GM10266 (cell line): ENCODE measurements around the gene PDLIM4.
A peak's percentile ranks its signal among the peaks of the same experiment; 100 is the strongest.

Experiments used
- DNase-seq: peaks from one replicate; pipeline ENCODE4 v3.0.0; 2012; ENCODE audit errors: extremely low spot score
- TF ChIP-seq, protein P1 (sequence below): IDR thresholded peaks from 2 replicates; pipeline ENCODE4 v1.5.1; 2012; ENCODE audit warnings: mild to moderate bottlenecking, low read depth; ENCODE audit not compliant: control insufficient read depth, insufficient read depth; ENCODE audit errors: missing control alignments

Gene PDLIM4

DNA sequence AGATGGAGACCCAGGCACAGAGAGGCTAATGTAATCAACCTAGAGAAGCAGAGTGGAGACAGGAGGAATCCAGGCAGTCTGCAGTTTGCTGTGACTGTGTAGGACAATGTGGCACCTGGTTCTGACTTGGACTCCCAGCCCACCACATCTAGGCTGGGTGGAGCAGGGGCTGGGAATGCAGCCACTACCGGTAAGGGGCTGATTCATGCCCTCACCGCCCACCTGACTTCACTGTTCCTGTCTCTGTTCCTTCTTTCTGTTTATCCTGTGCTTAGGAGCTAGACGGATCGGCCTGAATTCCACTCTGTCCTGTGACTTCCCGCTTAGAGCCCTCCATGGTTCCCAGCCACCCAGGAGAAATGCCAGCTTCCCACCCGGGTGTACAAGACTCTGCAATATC is 2.6 kb downstream of the PDLIM4 start:
- TF ChIP-seq, protein P1, sequence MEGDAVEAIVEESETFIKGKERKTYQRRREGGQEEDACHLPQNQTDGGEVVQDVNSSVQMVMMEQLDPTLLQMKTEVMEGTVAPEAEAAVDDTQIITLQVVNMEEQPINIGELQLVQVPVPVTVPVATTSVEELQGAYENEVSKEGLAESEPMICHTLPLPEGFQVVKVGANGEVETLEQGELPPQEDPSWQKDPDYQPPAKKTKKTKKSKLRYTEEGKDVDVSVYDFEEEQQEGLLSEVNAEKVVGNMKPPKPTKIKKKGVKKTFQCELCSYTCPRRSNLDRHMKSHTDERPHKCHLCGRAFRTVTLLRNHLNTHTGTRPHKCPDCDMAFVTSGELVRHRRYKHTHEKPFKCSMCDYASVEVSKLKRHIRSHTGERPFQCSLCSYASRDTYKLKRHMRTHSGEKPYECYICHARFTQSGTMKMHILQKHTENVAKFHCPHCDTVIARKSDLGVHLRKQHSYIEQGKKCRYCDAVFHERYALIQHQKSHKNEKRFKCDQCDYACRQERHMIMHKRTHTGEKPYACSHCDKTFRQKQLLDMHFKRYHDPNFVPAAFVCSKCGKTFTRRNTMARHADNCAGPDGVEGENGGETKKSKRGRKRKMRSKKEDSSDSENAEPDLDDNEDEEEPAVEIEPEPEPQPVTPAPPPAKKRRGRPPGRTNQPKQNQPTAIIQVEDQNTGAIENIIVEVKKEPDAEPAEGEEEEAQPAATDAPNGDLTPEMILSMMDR = no peak
- DNase-seq = no peak

GRCh38 chr5:132260714-132261551 is 3.4 kb downstream of the PDLIM4 start:
- peak; percentile 64 for DNase-seq
- TF ChIP-seq, protein P1 = no peak

- TF ChIP-seq, protein P1 = no peak
- no peak for DNase-seq
Observed at GRCh38 chr5:132261881-132262845, 4.7 kb downstream of the PDLIM4 start.

GRCh38 chr5:132262882-132263547 is 5.5 kb downstream of the PDLIM4 start:
- TF ChIP-seq, protein P1 = no peak
- DNase-seq = no peak

GRCh38 chr5:132263548-132264261 is 6.2 kb downstream of the PDLIM4 start:
- TF ChIP-seq, protein P1 = no peak
- DNase-seq = peak; percentile 23

- TF ChIP-seq, protein P1 = no peak
- DNase-seq = peak; percentile 16
Observed at GRCh38 chr5:132264546-132265335, 7.2 kb downstream of the PDLIM4 start.
